CD4-positive, alpha-beta T cell (primary cell): Measurements from ENCODE around the gene USP46. TPM values are rescaled to one million over a fixed set of nuclear protein-coding genes. Genes with fewer than 3 reads are reported as not detected.

ENCODE experiments used
- ATAC-seq: fragments of 200-7000 bp; cut with Tn5 transposase; one replicate; pipeline ENCODE4 v1.10.0; 2022; ENCODE audit warnings: mild to moderate bottlenecking; ENCODE audit not compliant: poor library complexity
- CTCF ChIA-PET: fragments of 350-600 bp; sonication (Branson Sonifier 250); formaldehyde crosslinking; loops from one replicate; lab custom pipeline; 2021; ENCODE audit warnings: antibody characterized with exemption, inconsistent platforms; lab: Charles Lee
- POLR2A ChIA-PET: fragments of 350-600 bp; sonication (Branson Sonifier 250); formaldehyde crosslinking; loops from one replicate; lab custom pipeline; 2021; ENCODE audit warnings: antibody characterized with exemption, inconsistent platforms; lab: Charles Lee
- DNase-seq, 14 experiments: peaks; one replicate each; pipeline ENCODE4 v3.0.0-alpha.2; 2013 to 2020; ENCODE audit warnings: mixed read lengths in 2 of 14
- H3K27ac ChIP-seq, 2 donors: one replicate each; pipeline versions ENCODE4 v1.5.1 to v1.7.0; 2013; ENCODE audit warnings: low read length in 2 of 2, low read depth in 1 of 2, mild to moderate bottlenecking in 1 of 2
- H3K27me3 ChIP-seq, 2 experiments: 1 replicate in 1 of 2; 2 replicates in 1 of 2; pipeline versions ENCODE4 v1.6.1 to v1.7.0; 2013; ENCODE audit warnings: low read length in 2 of 2, control low read depth in 1 of 2, mild to moderate bottlenecking in 1 of 2, moderate library complexity in 1 of 2; ENCODE audit not compliant: insufficient read depth in 2 of 2, control insufficient read depth in 1 of 2
- H3K36me3 ChIP-seq: one replicate; pipeline ENCODE4 v1.6.1; 2013; ENCODE audit warnings: low read length, control low read depth; ENCODE audit not compliant: insufficient read depth
- H3K4me1 ChIP-seq: one replicate; pipeline ENCODE4 v1.6.1; 2013; ENCODE audit warnings: low read length, control low read depth; ENCODE audit not compliant: insufficient read depth
- H3K4me3 ChIP-seq: one replicate; pipeline ENCODE4 v1.5.1; 2013; ENCODE audit warnings: mild to moderate bottlenecking, low read length, moderate library complexity
- H3K9me3 ChIP-seq, 2 experiments: 1 replicate in 1 of 2; 2 replicates in 1 of 2; pipeline versions ENCODE4 v1.6.1 to v1.7.0; 2013; ENCODE audit warnings: low read length in 2 of 2, mild to moderate bottlenecking in 2 of 2, control low read depth in 1 of 2, moderate library complexity in 1 of 2; ENCODE audit not compliant: control insufficient read depth in 1 of 2, insufficient read depth in 1 of 2
- H3K27ac Mint-ChIP-seq: one replicate; pipeline ENCODE4 v1.8.0; 2020; ENCODE audit warnings: mixed read lengths
- H3K27me3 Mint-ChIP-seq: one replicate; pipeline ENCODE4 v1.8.0; 2021; ENCODE audit warnings: mixed read lengths
- H3K36me3 Mint-ChIP-seq: one replicate; pipeline ENCODE4 v1.8.0; 2021; ENCODE audit warnings: low read depth, mixed read lengths
- H3K4me1 Mint-ChIP-seq: one replicate; pipeline ENCODE4 v1.8.0; 2021; ENCODE audit warnings: low read depth, mixed read lengths
- H3K4me3 Mint-ChIP-seq: one replicate; pipeline ENCODE4 v1.8.0; 2020; ENCODE audit warnings: mild to moderate bottlenecking, mixed read lengths
- H3K9me3 Mint-ChIP-seq: one replicate; pipeline ENCODE4 v1.8.0; 2020; ENCODE audit warnings: mixed read lengths
- CTCF ChIP-seq: fragments of 200-600 bp; IDR thresholded peaks from one replicate; pipeline ENCODE4 v1.8.0; 2022; ENCODE audit warnings: antibody characterized with exemption, mild to moderate bottlenecking
- intact Hi-C, 2 experiments: fragments of 100-400 bp; cut with DNase I in 1 of 2; cut with micrococcal nuclease in 1 of 2; formaldehyde crosslinking; loops; one replicate each; pipeline versions ENCODE4 v1.15.1 to v1.9.0; 2023 to 2025; cut with DNase I, micrococcal nuclease
- total RNA-seq, 174 experiments: library from RNA in 2 of 174; stranded (reverse) in 2 of 174; gene quantifications; one replicate each; pipeline ENCODE4 v1.2.3 and lab custom pipeline; 2021 to 2026

USP46 gene
- total RNA-seq, 2 experiments from 2014 or later = 6.8 to 10.5 TPM

- no peak for ATAC-seq
- no peak overlapping the region for H3K4me3 ChIP-seq
Observed at GRCh38 chr4:52606040-52606439, 53.1 kb downstream of the USP46 start.

GRCh38 chr4:52604215-52604614, 54.9 kb downstream of the USP46 start:
- peaks cover 6% of the 10 kb centered on the region for H3K36me3 ChIP-seq
- CTCF ChIA-PET = no interaction called here
- H3K27ac ChIP-seq = no peak overlapping the region
- DNase-seq = no peak
- no peaks in the 10 kb centered on the region for H3K27me3 ChIP-seq
- ATAC-seq = no peak
- POLR2A ChIA-PET = no interaction called here
- H3K9me3 ChIP-seq = no peaks in the 10 kb centered on the region
- Mint-ChIP-seq H3K4me3 (no peak overlapping the region), H3K9me3 (no peaks in the 10 kb centered on the region), H3K27ac (no peak overlapping the region), H3K4me1 (no peaks in the 10 kb centered on the region), H3K27me3 (no peaks in the 10 kb centered on the region), H3K36me3 (peaks cover 44% of the 10 kb centered on the region)
- intact Hi-C loops = no loop called here
- H3K4me3 ChIP-seq = no peak overlapping the region
- H3K4me1 ChIP-seq = no peaks in the 10 kb centered on the region
- TF ChIP-seq CTCF = no peak

More at GRCh38 chr4:52606040-52606439, 53.1 kb downstream of the USP46 start:
- no peaks in the 10 kb centered on the region for H3K27me3 Mint-ChIP-seq
- H3K27me3 ChIP-seq = no peaks in the 10 kb centered on the region
- H3K36me3 Mint-ChIP-seq = peaks cover 51% of the 10 kb centered on the region
- CTCF ChIA-PET = no interaction called here
- no peaks in the 10 kb centered on the region for H3K9me3 Mint-ChIP-seq
- DNase-seq = no peak
- H3K9me3 ChIP-seq = no peaks in the 10 kb centered on the region
- peaks cover 14% of the 10 kb centered on the region for H3K36me3 ChIP-seq
- no peak overlapping the region for H3K27ac ChIP-seq
- intact Hi-C loops = no loop called here
- H3K4me3 Mint-ChIP-seq = no peak overlapping the region
- H3K27ac Mint-ChIP-seq = no peak overlapping the region
- no peak for TF ChIP-seq CTCF
- H3K4me1 Mint-ChIP-seq = no peaks in the 10 kb centered on the region
- POLR2A ChIA-PET = no interaction called here
- H3K4me1 ChIP-seq = no peaks in the 10 kb centered on the region

- H3K27me3 Mint-ChIP-seq = no peaks in the 10 kb centered on the region
- no peak overlapping the region for H3K4me3 Mint-ChIP-seq
- H3K27ac Mint-ChIP-seq = no peak overlapping the region
- H3K9me3 Mint-ChIP-seq = no peaks in the 10 kb centered on the region
- ChIA-PET CTCF (no interaction called here), POLR2A (no interaction called here)
- H3K36me3 Mint-ChIP-seq = peaks cover 42% of the 10 kb centered on the region
- Histone ChIP-seq H3K4me1 (no peaks in the 10 kb centered on the region), H3K36me3 (peaks cover 6% of the 10 kb centered on the region), H3K9me3 (no peaks in the 10 kb centered on the region), H3K27me3 (no peaks in the 10 kb centered on the region), H3K4me3 (no peak overlapping the region), H3K27ac (no peak overlapping the region)
- intact Hi-C loops = no loop called here
- ATAC-seq = no peak
- no peak for DNase-seq
- no peak for TF ChIP-seq CTCF
- no peaks in the 10 kb centered on the region for H3K4me1 Mint-ChIP-seq
Observed at GRCh38 chr4:52600275-52600674, 58.8 kb downstream of the USP46 start.
